HepG2 (cell line): ENCODE results near the gene CAMTA1. TPM values are rescaled to one million over a fixed set of nuclear protein-coding genes. Genes with fewer than 3 reads are reported as not detected.

ENCODE experiments used
- ATAC-seq: fragments of 200-7000 bp; cut with Tn5 transposase; 3 replicates; pipeline ENCODE4 v1.9.1; 2020; ENCODE audit warnings: mild to moderate bottlenecking, moderate library complexity
- BruUV-seq: library from RNA; stranded (reverse); fragments of 400-500 nt; replicated peaks from 2 replicates; lab custom pipeline; 2021; lab: Mats Ljungman, UMichigan
- CTCF ChIA-PET: fragments of 300-600 bp; formaldehyde crosslinking; extraction: SDS; loops from one replicate; lab custom pipeline; 2021; ENCODE audit warnings: low total read pairs, inconsistent platforms, low intra/inter-chr PET ratio; lab: Yijun Ruan, JAX
- POLR2A ChIA-PET: fragments of 350-600 bp; sonication (Branson Sonifier 250); formaldehyde crosslinking; loops from one replicate; lab custom pipeline; 2020; ENCODE audit warnings: antibody characterized with exemption, inconsistent platforms; lab: Yijun Ruan, JAX
- DNase-seq: peaks from one replicate; pipeline ENCODE4 v3.0.0-alpha.2; 2015; ENCODE audit warnings: low spot score
- FAIRE-seq: peaks from 3 replicates; lab custom pipeline; 2011; peaks lifted over from hg19 to GRCh38; lab: Jason Lieb, UNC
- H2AFZ ChIP-seq: one replicate; pipeline ENCODE4 v1.6.1; 2011; ENCODE audit warnings: low read length, inconsistent platforms
- H3K27ac ChIP-seq: fragments of 300-600 bp; 3 replicates; pipeline ENCODE4 v1.8.0; 2011; ENCODE audit warnings: mixed run types, mild to moderate bottlenecking, mixed read lengths, low read length, inconsistent platforms; ENCODE audit not compliant: insufficient read depth; ENCODE audit errors: extremely low read length
- H3K27me3 ChIP-seq, 2 experiments: fragments of 200-600 bp in 1 of 2; 2 replicates in 1 of 2; 3 replicates in 1 of 2; pipeline versions ENCODE4 v1.6.0 to v1.8.0; 2011; ENCODE audit warnings: low read length in 2 of 2, mild to moderate bottlenecking in 2 of 2, moderate library complexity in 2 of 2, inconsistent platforms in 1 of 2; ENCODE audit not compliant: insufficient read depth in 2 of 2, control insufficient read depth in 1 of 2
- H3K36me3 ChIP-seq, 2 experiments: fragments of 200-600 bp in 1 of 2; replicated peaks in 1 of 2; 2 replicates in 1 of 2; 3 replicates in 1 of 2; pipeline versions ENCODE4 v1.5.1 to v1.8.0; 2011; ENCODE audit warnings: low read length in 2 of 2, inconsistent platforms in 1 of 2; ENCODE audit not compliant: insufficient read depth in 2 of 2, control insufficient read depth in 1 of 2
- H3K4me1 ChIP-seq: 2 replicates; pipeline ENCODE4 v1.5.1; 2012; ENCODE audit warnings: low read length, inconsistent platforms; ENCODE audit not compliant: insufficient read depth
- H3K4me2 ChIP-seq: 2 replicates; pipeline ENCODE4 v1.6.0; 2011; ENCODE audit warnings: low read depth, low read length, inconsistent platforms
- H3K4me3 ChIP-seq, 3 experiments: fragments of 200-600 bp in 1 of 3; sonication (generic), shearing (Covaris generic) in 1 of 3; replicated peaks in 1 of 3; 2 replicates each; pipeline ENCODE4 v1.5.1; 2011 to 2016; ENCODE audit warnings: low read length in 3 of 3, inconsistent platforms in 2 of 3, low read depth in 2 of 3, mild to moderate bottlenecking in 2 of 3, control low read depth in 1 of 3, mixed read lengths in 1 of 3; ENCODE audit not compliant: insufficient read depth in 1 of 3
- H3K79me2 ChIP-seq: one replicate; pipeline ENCODE4 v1.6.1; 2011; ENCODE audit warnings: low read length, inconsistent platforms; ENCODE audit not compliant: insufficient read depth
- H3K9ac ChIP-seq: 2 replicates; pipeline ENCODE4 v1.6.0; 2011; ENCODE audit warnings: mild to moderate bottlenecking, low read depth, low read length, inconsistent platforms; ENCODE audit not compliant: insufficient read depth
- H3K9me3 ChIP-seq: 2 replicates; pipeline ENCODE4 v1.5.1; 2012; ENCODE audit warnings: mild to moderate bottlenecking, low read length
- H4K20me1 ChIP-seq: 2 replicates; pipeline ENCODE4 v1.6.0; 2011; ENCODE audit warnings: inconsistent platforms, mild to moderate bottlenecking, low read length, moderate library complexity; ENCODE audit not compliant: insufficient read depth
- DBP ChIP-seq: sonication (generic); formaldehyde crosslinking; IDR thresholded peaks from 2 replicates; pipeline ENCODE4 v1.4.0; 2020; ENCODE audit warnings: missing genetic modification reagents; ENCODE audit errors: not compliant biosample characterization
- ETV6 ChIP-seq: sonication (generic); formaldehyde crosslinking; conservative IDR thresholded peaks from 2 replicates; pipeline ENCODE4 v1.4.0; 2020; ENCODE audit warnings: missing genetic modification reagents
- HNRNPH1 ChIP-seq: fragments of 200-400 bp; formaldehyde crosslinking; optimal IDR thresholded peaks from 2 replicates; pipeline ENCODE3; 2017; ENCODE audit warnings: mild to moderate bottlenecking, low read depth, low read length
- NR2F1 ChIP-seq, 2 experiments: fragments of 450-650 bp in 1 of 2; formaldehyde crosslinking in 1 of 2; IDR thresholded peaks; 2 replicates each; pipeline versions ENCODE4 v1.5.0 to v1.6.1; 2016 to 2020; ENCODE audit warnings: mild to moderate bottlenecking in 1 of 2, missing compliant biosample characterization in 1 of 2, missing genetic modification reagents in 1 of 2, moderate library complexity in 1 of 2
- NR2F6 ChIP-seq, 2 experiments: IDR thresholded peaks; 2 replicates each; pipeline ENCODE4 v1.6.1; 2016; ENCODE audit warnings: antibody characterized with exemption in 1 of 2, mild to moderate bottlenecking in 1 of 2
- SCMH1 ChIP-seq: sonication (generic); formaldehyde crosslinking; IDR thresholded peaks from 2 replicates; pipeline ENCODE4 v1.9.0; 2021; ENCODE audit warnings: missing genetic modification reagents, mild to moderate bottlenecking, borderline replicate concordance
- ZIK1 ChIP-seq: sonication (generic); formaldehyde crosslinking; IDR thresholded peaks from 2 replicates; pipeline ENCODE4 v1.5.0; 2020; ENCODE audit warnings: mild to moderate bottlenecking, low read depth, missing genetic modification reagents, borderline replicate concordance
- ZNF496 ChIP-seq: sonication (generic); formaldehyde crosslinking; IDR thresholded peaks from 2 replicates; pipeline ENCODE4 v1.8.1; 2023; ENCODE audit warnings: mild to moderate bottlenecking, moderate library complexity, missing genetic modification reagents; ENCODE audit not compliant: insufficient replicate concordance
- ZNF557 ChIP-seq: sonication (generic); formaldehyde crosslinking; IDR thresholded peaks from 2 replicates; pipeline ENCODE4 v1.4.0; 2020; ENCODE audit warnings: missing genetic modification reagents
- ZSCAN25 ChIP-seq: sonication (generic); formaldehyde crosslinking; IDR thresholded peaks from 2 replicates; pipeline ENCODE4 v1.8.0; 2022; ENCODE audit warnings: mild to moderate bottlenecking, missing genetic modification reagents
- WGBS: methylation state at CpG from one replicate; pipeline ENCODE4 v1.1.6; 2017; ENCODE audit warnings: low lambda C conversion rate; 5-methylcytosine and 5-hydroxymethylcytosine counted together
- in situ Hi-C: cut with HindIII; loops from 2 replicates; pipeline ENCODE4 v1.10.0; 2017; ENCODE audit warnings: low pct_unique_long_range_greater_than_20kb; ENCODE audit not compliant: extremely low pct_ligation_motif_present
- intact Hi-C: fragments of 100-400 bp; cut with micrococcal nuclease; formaldehyde crosslinking; loops from one replicate; pipeline ENCODE4 v1.10.0; 2022; ENCODE audit not compliant: unreplicated experiment
- polyA plus RNA-seq, 8 experiments: library from polyadenylated mRNA; depleted of rRNA in 3 of 8; stranded (reverse) in 7 of 8; unstranded in 1 of 8; fragments of >200 nt; fragmentation: Illumina TruSeq in 4 of 8; extraction: Trizol in 4 of 8; gene quantifications; 2 replicates each; pipeline versions ENCODE4 v1.2.1 to v1.2.3, GENCODE V29; 2011 to 2016; ENCODE audit warnings: low read depth in 4 of 8, missing spikeins in 1 of 8, mixed read lengths in 1 of 8; ENCODE audit not compliant: insufficient read depth in 1 of 8
- total RNA-seq, 5 experiments: library from RNA; depleted of rRNA; stranded (reverse); fragments of >200 nt; fragmentation: Illumina TruSeq; extraction: Trizol; gene quantifications; 2 replicates each; pipeline ENCODE4 v1.2.3, GENCODE V29; 2016; ENCODE audit warnings: low read depth in 1 of 5
- TF ChIP-seq, protein P1 (sequence below): sonication (generic); formaldehyde crosslinking; IDR thresholded peaks from 2 replicates; pipeline ENCODE4 v1.4.0; 2020; ENCODE audit warnings: missing genetic modification reagents

Gene CAMTA1
- total and polyA plus RNA-seq, 2 of the 13 experiments (the other 11 are each of a cell fraction or from before 2014, with no cell fraction given): 25.0 to 36.4 TPM

GRCh38 chr1:7174980-7175906, 390.0 kb downstream of the CAMTA1 start:
- Histone ChIP-seq H3K79me2 (no peaks in the 10 kb centered on the region), H3K9ac (no peak overlapping the region), H3K9me3 (no peaks in the 10 kb centered on the region), H3K27me3 (peaks cover 0 to 13% of the 10 kb centered on the region in 2 experiments; a peak in 2 of 5 replicates), H3K4me1 (no peaks in the 10 kb centered on the region), H4K20me1 (no peaks in the 10 kb centered on the region), H2AFZ (no peak overlapping the region), H3K36me3 (no peaks in the 10 kb centered on the region), H3K27ac (no peak overlapping the region), H3K4me3 (no peak overlapping the region), H3K4me2 (no peak overlapping the region)
- ChIA-PET CTCF (no interaction called here), POLR2A (no interaction called here)
- in situ Hi-C loops: no loop called here
- no peak for FAIRE-seq
- 35% methylated on average over 10 of the region's 15 CpGs for WGBS
- no TSS peak for BruUV-seq
- ATAC-seq: no peak
- TF ChIP-seq ZNF557 (CRISPR knock-in tag): no peak
- no peak for TF ChIP-seq HNRNPH1
- no peak for TF ChIP-seq ETV6 (CRISPR knock-in tag)
- TF ChIP-seq NR2F1 (CRISPR knock-in tag; IDR thresholded peaks at IDR 0.05): no peak
- no peak for TF ChIP-seq NR2F6 (IDR thresholded peaks at IDR 0.05)
- TF ChIP-seq NR2F6 (CRISPR knock-in tag; IDR thresholded peaks at IDR 0.05): no peak
- TF ChIP-seq DBP (CRISPR knock-in tag): no peak
- TF ChIP-seq ZIK1 (CRISPR knock-in tag): no peak
- TF ChIP-seq ZNF496 (CRISPR knock-in tag): no peak
- TF ChIP-seq, protein P1, sequence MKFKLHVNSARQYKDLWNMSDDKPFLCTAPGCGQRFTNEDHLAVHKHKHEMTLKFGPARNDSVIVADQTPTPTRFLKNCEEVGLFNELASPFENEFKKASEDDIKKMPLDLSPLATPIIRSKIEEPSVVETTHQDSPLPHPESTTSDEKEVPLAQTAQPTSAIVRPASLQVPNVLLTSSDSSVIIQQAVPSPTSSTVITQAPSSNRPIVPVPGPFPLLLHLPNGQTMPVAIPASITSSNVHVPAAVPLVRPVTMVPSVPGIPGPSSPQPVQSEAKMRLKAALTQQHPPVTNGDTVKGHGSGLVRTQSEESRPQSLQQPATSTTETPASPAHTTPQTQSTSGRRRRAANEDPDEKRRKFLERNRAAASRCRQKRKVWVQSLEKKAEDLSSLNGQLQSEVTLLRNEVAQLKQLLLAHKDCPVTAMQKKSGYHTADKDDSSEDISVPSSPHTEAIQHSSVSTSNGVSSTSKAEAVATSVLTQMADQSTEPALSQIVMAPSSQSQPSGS: no peak
- no peak for TF ChIP-seq SCMH1 (CRISPR knock-in tag)
- no peak for TF ChIP-seq ZSCAN25 (CRISPR knock-in tag)
- intact Hi-C loops: no loop called here
- no peak for DNase-seq
